K562 (cell line): ENCODE measurements around the gene SSU72. TPM values are rescaled to one million over a fixed set of nuclear protein-coding genes. Genes with fewer than 3 reads are reported as not detected.

Source experiments
- ARNT ChIP-seq, 2 experiments: fragments of 450-650 bp; IDR thresholded peaks; 2 replicates each; pipeline ENCODE4 v1.6.1; 2016; ENCODE audit warnings: mild to moderate bottlenecking in 1 of 2
- ELF1 ChIP-seq: fragments of 200-800 bp; sonication (Bioruptor generic); IDR thresholded peaks from 2 replicates; pipeline ENCODE4 v1.6.1; 2016; ENCODE audit warnings: missing genetic modification characterization, missing compliant biosample characterization
- GABPB1 ChIP-seq: sonication (generic); formaldehyde crosslinking; IDR thresholded peaks from 2 replicates; pipeline ENCODE4 v1.8.0; 2022; ENCODE audit warnings: mild to moderate bottlenecking, missing genetic modification reagents
- HNRNPUL1 ChIP-seq: fragments of 200-400 bp; formaldehyde crosslinking; IDR thresholded peaks from 2 replicates; pipeline ENCODE4 v1.6.1; 2017; ENCODE audit warnings: low read length
- NUFIP1 ChIP-seq: fragments of 450-650 bp; IDR thresholded peaks from 2 replicates; pipeline ENCODE4 v1.6.1; 2018; ENCODE audit not compliant: partially characterized antibody
- ZBTB43 ChIP-seq: sonication (generic); formaldehyde crosslinking; IDR thresholded peaks from 2 replicates; pipeline ENCODE4 v1.8.0; 2023; ENCODE audit warnings: mild to moderate bottlenecking, missing genetic modification reagents
- ZNF133 ChIP-seq: fragments of 250-450 bp; sonication (Bioruptor Pico); IDR thresholded peaks from 2 replicates; pipeline ENCODE4 v1.4.0; 2020; ENCODE audit warnings: mild to moderate bottlenecking
- ZNF184 ChIP-seq: sonication (generic); formaldehyde crosslinking; IDR thresholded peaks from 2 replicates; pipeline ENCODE4 v1.5.0; 2020; ENCODE audit warnings: missing genetic modification reagents
- ZNF217 ChIP-seq: sonication (generic); formaldehyde crosslinking; IDR thresholded peaks from 2 replicates; pipeline ENCODE4 v1.8.0; 2022; ENCODE audit warnings: mild to moderate bottlenecking, missing genetic modification reagents
- ZNF644 ChIP-seq: fragments of 200-800 bp; sonication (Bioruptor generic); IDR thresholded peaks from 2 replicates; pipeline ENCODE4 v1.6.1; 2016; ENCODE audit warnings: low read depth, missing genetic modification characterization, missing compliant biosample characterization
- ZSCAN32 ChIP-seq: fragments of 450-650 bp; formaldehyde crosslinking; IDR thresholded peaks from 2 replicates; pipeline ENCODE4 v1.4.0; 2020; ENCODE audit warnings: mild to moderate bottlenecking, moderate library complexity
- polyA plus RNA-seq, 8 experiments: library from polyadenylated mRNA; depleted of rRNA in 4 of 8; stranded (reverse) in 5 of 8; unstranded in 3 of 8; fragments of >200 nt; fragmentation: Nextera tagmentation in 2 of 8; fragmentation: Illumina TruSeq in 1 of 8; extraction: Ambion mirVana in 2 of 8; extraction: Trizol in 1 of 8; gene quantifications; 2 replicates each; pipeline versions ENCODE4 v1.2.1 to v1.2.3, GENCODE V29; 2011 to 2014; ENCODE audit warnings: inconsistent platforms in 1 of 8, missing spikeins in 1 of 8
- total RNA-seq, 7 experiments: library from RNA; depleted of rRNA in 6 of 7; stranded (reverse); fragments of >200 nt in 6 of 7; fragmentation: Illumina TruSeq in 2 of 7; extraction: Trizol in 2 of 7; gene quantifications; 2 replicates each; pipeline versions ENCODE4 v1.2.1 to v1.2.3, GENCODE V29; 2011 to 2021; ENCODE audit warnings: low replicate concordance in 1 of 7
- TF ChIP-seq, protein P1 (sequence below): fragments of 250-450 bp; sonication (Bioruptor Pico); IDR thresholded peaks from 2 replicates; pipeline ENCODE4 v1.5.0; 2022; ENCODE audit warnings: mild to moderate bottlenecking
- TF ChIP-seq, protein P2 (sequence below): fragments of 250-450 bp; sonication (Bioruptor Pico); IDR thresholded peaks from 2 replicates; pipeline ENCODE4 v1.5.0; 2020; ENCODE audit warnings: mild to moderate bottlenecking, borderline replicate concordance
- TF ChIP-seq, protein P3 (sequence below): fragments of 250-450 bp; sonication (Bioruptor Pico); IDR thresholded peaks from 2 replicates; pipeline ENCODE4 v1.4.0; 2020
- TF ChIP-seq, protein P4 (sequence below): fragments of 450-650 bp; IDR thresholded peaks from 2 replicates; pipeline ENCODE4 v1.6.1; 2018; ENCODE audit not compliant: partially characterized antibody

Gene SSU72
- total and polyA plus RNA-seq, 9 of the 15 experiments (the other 6 are each of a cell fraction or from before 2014, with no cell fraction given) = 70.8 to 201 (median 94.6) TPM

DNA sequence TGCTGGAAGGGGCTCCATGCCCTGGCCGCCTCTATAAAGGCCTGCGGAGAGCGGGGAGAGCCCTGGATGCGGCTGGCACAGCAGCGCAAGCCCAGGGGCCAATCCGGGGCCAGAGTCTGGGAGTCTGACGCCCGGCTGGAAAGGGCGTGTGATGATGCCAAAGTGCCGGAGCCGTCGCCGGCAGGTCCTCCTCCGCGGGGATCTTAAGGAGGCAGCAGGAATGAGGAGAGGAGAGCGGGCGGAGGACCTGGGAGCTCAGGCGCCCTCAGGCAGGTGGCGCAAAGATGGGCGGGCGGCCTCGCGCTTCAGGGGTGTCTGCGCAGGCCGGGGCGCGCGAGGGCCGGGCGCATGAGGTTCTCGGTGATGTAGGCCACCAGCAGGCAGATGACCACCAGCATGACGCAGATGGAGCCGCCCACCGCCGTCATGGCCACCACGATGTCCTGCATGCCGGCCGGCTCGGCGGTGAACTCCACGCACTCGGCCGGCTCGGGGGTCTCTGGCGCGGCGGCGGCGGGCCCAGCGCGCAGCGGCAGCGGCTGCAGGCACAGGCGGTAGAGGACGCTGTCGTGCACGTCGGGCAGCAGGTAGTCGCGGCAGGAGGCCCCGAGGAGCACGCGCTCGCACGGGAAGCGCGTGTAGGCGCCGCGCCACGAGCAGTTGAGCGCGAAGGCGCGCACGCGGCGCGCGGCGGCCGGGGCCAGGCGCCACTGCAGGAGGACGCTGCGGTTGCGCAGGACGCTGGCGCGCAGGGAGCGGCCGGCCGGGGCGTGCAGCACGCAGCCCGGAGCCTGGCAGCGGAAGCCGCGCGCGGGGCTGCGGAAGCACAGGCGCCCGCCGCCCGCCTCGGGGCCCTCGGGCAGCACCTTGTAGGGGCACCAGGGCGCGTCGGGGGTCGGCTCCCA is 24.6 kb upstream of the SSU72 start (continued):
- TF ChIP-seq GABPB1 (no peak), ELF1 (tag) (no peak), ZNF133 (CRISPR knock-in tag) (no peak), ZBTB43 (CRISPR knock-in tag) (no peak), NUFIP1 (no peak), ZNF217 (CRISPR knock-in tag) (no peak), ZSCAN32 (CRISPR knock-in tag) (no peak), HNRNPUL1 (no peak), ARNT (IDR thresholded peaks at IDR 0.05) (no peak), ZNF644 (no peak), ZNF184 (CRISPR knock-in tag) (no peak)
- TF ChIP-seq, protein P1, sequence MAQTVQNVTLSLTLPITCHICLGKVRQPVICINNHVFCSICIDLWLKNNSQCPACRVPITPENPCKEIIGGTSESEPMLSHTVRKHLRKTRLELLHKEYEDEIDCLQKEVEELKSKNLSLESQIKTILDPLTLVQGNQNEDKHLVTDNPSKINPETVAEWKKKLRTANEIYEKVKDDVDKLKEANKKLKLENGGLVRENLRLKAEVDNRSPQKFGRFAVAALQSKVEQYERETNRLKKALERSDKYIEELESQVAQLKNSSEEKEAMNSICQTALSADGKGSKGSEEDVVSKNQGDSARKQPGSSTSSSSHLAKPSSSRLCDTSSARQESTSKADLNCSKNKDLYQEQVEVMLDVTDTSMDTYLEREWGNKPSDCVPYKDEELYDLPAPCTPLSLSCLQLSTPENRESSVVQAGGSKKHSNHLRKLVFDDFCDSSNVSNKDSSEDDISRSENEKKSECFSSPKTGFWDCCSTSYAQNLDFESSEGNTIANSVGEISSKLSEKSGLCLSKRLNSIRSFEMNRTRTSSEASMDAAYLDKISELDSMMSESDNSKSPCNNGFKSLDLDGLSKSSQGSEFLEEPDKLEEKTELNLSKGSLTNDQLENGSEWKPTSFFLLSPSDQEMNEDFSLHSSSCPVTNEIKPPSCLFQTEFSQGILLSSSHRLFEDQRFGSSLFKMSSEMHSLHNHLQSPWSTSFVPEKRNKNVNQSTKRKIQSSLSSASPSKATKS = no peak
- TF ChIP-seq, protein P2, sequence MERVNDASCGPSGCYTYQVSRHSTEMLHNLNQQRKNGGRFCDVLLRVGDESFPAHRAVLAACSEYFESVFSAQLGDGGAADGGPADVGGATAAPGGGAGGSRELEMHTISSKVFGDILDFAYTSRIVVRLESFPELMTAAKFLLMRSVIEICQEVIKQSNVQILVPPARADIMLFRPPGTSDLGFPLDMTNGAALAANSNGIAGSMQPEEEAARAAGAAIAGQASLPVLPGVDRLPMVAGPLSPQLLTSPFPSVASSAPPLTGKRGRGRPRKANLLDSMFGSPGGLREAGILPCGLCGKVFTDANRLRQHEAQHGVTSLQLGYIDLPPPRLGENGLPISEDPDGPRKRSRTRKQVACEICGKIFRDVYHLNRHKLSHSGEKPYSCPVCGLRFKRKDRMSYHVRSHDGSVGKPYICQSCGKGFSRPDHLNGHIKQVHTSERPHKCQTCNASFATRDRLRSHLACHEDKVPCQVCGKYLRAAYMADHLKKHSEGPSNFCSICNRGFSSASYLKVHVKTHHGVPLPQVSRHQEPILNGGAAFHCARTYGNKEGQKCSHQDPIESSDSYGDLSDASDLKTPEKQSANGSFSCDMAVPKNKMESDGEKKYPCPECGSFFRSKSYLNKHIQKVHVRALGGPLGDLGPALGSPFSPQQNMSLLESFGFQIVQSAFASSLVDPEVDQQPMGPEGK = no peak
- TF ChIP-seq, protein P3, sequence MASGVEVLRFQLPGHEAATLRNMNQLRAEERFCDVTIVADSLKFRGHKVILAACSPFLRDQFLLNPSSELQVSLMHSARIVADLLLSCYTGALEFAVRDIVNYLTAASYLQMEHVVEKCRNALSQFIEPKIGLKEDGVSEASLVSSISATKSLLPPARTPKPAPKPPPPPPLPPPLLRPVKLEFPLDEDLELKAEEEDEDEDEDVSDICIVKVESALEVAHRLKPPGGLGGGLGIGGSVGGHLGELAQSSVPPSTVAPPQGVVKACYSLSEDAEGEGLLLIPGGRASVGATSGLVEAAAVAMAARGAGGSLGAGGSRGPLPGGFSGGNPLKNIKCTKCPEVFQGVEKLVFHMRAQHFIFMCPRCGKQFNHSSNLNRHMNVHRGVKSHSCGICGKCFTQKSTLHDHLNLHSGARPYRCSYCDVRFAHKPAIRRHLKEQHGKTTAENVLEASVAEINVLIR (CRISPR knock-in tag) = no peak
- TF ChIP-seq, protein P4, sequence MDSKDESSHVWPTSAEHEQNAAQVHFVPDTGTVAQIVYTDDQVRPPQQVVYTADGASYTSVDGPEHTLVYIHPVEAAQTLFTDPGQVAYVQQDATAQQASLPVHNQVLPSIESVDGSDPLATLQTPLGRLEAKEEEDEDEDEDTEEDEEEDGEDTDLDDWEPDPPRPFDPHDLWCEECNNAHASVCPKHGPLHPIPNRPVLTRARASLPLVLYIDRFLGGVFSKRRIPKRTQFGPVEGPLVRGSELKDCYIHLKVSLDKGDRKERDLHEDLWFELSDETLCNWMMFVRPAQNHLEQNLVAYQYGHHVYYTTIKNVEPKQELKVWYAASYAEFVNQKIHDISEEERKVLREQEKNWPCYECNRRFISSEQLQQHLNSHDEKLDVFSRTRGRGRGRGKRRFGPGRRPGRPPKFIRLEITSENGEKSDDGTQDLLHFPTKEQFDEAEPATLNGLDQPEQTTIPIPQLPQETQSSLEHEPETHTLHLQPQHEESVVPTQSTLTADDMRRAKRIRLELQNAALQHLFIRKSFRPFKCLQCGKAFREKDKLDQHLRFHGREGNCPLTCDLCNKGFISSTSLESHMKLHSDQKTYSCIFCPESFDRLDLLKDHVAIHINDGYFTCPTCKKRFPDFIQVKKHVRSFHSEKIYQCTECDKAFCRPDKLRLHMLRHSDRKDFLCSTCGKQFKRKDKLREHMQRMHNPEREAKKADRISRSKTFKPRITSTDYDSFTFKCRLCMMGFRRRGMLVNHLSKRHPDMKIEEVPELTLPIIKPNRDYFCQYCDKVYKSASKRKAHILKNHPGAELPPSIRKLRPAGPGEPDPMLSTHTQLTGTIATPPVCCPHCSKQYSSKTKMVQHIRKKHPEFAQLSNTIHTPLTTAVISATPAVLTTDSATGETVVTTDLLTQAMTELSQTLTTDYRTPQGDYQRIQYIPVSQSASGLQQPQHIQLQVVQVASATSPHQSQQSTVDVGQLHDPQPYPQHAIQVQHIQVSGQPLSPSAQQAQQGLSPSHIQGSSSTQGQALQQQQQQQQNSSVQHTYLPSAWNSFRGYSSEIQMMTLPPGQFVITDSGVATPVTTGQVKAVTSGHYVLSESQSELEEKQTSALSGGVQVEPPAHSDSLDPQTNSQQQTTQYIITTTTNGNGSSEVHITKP = no peak
